Neural cell (in vitro differentiated cells): ENCODE results near the gene PTPRN2.

Experiments used
- EZH2 ChIP-seq: fragments of 200-600, 300-800 bp; shearing (Covaris generic), sonication (generic); IDR thresholded peaks from 2 replicates; pipeline ENCODE4 v1.6.1; 2014; ENCODE audit warnings: antibody characterized with exemption, low read length, borderline replicate concordance, mild to moderate bottlenecking; ENCODE audit not compliant: insufficient read depth, poor library complexity, severe bottlenecking
- POLR2AphosphoS5 ChIP-seq: IDR thresholded peaks from 2 replicates; pipeline ENCODE4 v1.6.1; 2012
- TAF1 ChIP-seq: IDR thresholded peaks from 2 replicates; pipeline ENCODE4 v1.6.1; 2012; ENCODE audit warnings: low read depth
- TF ChIP-seq, protein P1 (sequence below): fragments of 450-650 bp; IDR thresholded peaks from 2 replicates; pipeline ENCODE4 v1.5.1; 2014; ENCODE audit warnings: antibody characterized with exemption, mild to moderate bottlenecking, moderate library complexity; ENCODE audit not compliant: poor library complexity, severe bottlenecking

- no peak for TF ChIP-seq EZH2
- TF ChIP-seq, protein P1, sequence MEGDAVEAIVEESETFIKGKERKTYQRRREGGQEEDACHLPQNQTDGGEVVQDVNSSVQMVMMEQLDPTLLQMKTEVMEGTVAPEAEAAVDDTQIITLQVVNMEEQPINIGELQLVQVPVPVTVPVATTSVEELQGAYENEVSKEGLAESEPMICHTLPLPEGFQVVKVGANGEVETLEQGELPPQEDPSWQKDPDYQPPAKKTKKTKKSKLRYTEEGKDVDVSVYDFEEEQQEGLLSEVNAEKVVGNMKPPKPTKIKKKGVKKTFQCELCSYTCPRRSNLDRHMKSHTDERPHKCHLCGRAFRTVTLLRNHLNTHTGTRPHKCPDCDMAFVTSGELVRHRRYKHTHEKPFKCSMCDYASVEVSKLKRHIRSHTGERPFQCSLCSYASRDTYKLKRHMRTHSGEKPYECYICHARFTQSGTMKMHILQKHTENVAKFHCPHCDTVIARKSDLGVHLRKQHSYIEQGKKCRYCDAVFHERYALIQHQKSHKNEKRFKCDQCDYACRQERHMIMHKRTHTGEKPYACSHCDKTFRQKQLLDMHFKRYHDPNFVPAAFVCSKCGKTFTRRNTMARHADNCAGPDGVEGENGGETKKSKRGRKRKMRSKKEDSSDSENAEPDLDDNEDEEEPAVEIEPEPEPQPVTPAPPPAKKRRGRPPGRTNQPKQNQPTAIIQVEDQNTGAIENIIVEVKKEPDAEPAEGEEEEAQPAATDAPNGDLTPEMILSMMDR: no peak
- no peak for TF ChIP-seq TAF1
- TF ChIP-seq POLR2AphosphoS5: no peak
Observed at GRCh38 chr7:158449266-158449665, 138.4 kb downstream of the PTPRN2 start.
